DMS153 treated with DMSO at 0.1 percent for 48 hours (cell line): Measurements from ENCODE around the gene ST7.

Source experiments
- DNase-seq: peaks from one replicate; lab custom pipeline; 2025; ENCODE audit not compliant: unreplicated experiment; lab: John Stamatoyannopoulos, UW

Gene ST7

DNA sequence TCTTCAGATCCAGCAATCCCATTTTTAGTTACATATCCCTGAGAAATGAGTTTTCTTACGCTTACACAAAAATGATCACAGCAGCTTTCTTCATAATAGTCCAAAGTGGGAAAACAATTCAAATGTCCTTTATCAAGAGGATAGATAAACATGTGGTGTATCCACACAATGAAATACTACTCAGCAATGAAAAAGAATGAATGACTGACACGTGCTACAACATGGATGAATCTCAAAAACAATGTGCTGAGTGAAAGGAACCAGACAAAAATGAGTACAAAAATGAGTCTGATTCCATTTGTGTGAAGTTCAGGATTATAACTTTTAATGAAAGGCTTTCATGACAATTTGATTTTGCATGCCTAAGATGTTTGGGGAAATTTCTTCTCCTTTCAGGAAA lies 230.4 kb downstream of the ST7 start:
- DNase-seq: no peak

DNA sequence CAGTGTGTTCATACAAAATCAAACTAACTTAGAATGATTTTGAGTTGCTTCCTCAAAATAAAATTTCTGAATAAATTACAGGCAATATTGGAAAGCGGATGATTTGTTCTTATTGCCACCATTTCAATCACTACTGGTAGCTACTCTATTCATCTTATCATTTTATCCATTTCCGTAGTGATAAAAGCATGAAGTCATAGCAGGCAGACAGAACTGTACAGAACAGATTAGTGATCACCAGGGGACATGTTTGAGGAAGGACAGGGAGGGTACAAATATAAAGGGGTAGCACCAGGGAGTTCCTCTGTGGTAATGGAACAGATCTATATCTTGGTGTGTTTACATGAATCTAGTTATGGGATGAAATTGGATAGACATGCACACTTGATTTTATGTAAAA lies 231.1 kb downstream of the ST7 start:
- no peak for DNase-seq

DNA sequence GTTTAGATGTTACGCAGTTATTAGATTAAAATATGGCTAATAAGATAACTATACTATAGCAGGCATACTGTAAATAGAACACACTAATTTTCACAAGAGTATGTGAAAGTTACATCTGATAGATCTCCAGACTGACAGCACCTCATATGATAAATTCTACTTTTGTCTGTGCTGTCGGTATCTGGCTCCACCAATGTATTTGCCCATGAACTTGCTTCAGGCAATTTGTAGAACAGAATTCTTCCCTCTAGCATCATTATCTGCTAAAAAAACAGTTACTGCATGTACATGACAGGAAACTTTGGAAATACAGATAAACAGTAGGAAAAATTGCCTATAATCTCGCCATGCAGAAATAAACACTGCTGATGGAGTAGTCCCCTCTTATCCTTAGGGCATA lies 231.8 kb downstream of the ST7 start:
- DNase-seq: no peak

DNA sequence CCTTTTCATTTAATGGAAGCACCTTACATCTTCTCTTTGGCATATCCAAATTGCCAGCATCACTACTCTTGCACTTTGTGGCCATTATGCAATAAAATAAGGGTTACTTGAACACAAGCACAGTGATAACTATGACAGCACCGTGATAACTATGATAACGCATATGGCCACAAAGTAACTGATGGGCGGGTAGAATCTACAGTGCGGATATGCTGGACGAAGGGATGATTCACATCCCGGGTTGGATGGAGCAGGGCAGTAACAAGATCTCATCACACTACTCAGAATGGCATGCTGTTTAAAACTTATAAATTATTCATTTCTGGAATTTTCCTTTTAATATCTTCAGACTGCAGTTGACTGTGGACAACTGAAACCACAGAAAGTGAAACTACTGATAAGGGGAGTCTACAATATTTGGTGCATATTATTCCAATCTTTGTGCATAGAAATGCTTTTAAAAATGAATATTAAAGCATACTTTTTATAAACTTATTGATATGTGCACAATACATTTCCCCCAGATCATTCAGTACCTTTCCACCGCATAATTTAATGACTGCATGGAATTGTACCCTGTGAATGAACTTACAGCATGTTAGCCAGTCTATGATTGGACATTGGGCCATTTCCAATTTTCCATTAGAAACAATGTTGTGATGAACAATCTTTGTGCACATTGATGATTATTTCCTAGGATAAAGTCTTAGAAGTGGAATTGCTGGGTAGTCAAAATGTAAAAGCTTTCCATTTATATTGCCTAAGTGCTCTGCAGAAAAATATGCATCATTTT lies 233.1 kb downstream of the ST7 start:
- no peak for DNase-seq

DNA sequence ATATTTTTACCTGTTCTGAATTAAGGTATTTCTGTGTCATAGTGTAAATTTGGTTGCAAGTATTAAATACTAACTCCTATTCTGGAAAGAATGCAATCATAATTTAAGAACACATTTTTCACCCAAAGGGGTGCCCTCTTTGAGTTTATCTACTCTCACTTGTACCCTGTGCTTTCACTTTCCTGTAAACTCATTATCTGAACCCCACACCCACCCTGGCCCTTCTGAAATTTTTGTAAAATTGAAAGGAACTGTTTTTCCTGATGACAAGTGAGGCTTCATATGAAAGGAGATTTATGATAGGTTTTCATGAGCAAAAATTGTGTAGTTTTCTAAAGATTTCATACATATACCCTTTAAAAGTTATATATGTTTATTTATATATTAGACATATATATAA lies 235.1 kb downstream of the ST7 start:
- DNase-seq: no peak

DNA sequence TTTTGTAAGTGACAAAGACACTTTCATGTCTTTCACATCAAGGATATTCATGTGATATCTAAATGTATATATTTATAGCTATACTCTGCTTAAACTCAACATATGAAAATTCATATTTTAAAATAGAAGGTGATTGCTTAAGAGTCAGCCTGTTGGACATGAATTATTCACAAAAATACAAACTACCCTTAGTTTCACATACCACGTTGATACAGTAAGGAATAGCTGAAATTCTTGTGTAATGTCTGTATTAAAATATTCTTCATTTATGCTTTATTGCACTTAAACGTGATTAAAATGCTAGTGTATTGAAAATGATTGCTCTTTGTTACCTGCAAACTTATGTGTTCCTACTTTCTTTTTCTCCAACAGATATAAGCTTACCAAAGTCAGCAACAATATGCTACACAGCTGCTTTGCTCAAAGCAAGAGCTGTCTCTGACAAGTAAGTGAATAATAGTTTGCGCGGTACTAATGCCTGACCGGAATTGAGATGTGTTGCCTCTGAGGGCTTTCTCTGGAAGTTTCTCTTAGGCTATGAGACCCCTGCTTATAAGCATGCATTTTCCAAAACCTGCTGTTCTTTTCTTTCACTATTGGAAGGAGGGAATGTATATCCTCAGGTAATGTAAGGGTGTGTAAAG lies 235.8 kb downstream of the ST7 start:
- DNase-seq: no peak

DNA sequence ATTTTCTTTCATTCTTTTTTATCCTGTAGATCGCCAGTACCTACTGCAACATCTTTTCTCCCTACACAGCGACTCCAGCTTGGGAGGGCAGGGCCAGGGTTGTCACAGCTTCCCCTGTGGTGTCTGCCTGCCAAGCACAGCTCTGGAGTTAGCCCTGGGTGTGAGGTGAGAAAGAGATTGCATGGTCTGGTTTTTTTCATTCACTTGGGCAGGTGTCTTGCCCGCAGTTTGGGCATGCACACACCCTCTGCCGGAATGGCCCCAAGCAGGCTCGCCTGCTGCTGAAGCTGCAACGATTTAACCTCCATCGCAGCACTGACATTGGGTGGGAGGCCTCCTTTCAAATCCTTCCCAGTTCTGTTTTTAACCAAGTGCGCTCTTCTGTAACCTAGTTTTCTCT lies 236.8 kb downstream of the ST7 start:
- no peak for DNase-seq

DNA sequence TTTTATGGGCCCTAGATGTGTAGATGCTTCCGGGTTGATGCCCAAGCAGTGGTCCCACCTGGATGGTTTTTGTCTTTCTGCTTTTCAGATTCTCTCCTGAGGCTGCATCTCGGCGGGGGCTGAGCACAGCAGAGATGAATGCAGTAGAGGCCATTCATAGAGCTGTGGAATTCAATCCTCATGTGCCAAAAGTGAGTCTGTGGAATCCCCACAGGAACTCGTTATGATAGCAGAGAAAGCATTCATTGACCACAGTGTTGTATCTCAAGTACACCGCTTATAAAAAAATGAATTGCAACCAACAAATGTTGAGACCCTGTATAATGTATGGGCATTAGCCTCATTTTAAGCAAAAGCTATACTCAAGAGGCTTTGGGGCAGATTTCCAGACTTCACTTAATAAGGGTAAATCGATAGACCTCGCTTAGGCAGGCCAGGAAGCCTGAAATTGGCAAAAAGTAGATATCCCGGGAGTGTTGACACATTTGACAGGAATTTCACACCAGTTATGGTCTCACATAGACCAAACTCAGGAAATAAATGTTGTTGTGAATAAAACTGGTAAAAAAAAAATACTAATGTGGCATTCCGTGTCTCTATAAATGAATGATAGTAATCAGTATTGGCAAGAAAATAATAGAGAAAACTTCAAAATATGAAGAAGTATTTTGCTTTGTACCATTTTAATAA lies 237.6 kb downstream of the ST7 start:
- DNase-seq: no peak

DNA sequence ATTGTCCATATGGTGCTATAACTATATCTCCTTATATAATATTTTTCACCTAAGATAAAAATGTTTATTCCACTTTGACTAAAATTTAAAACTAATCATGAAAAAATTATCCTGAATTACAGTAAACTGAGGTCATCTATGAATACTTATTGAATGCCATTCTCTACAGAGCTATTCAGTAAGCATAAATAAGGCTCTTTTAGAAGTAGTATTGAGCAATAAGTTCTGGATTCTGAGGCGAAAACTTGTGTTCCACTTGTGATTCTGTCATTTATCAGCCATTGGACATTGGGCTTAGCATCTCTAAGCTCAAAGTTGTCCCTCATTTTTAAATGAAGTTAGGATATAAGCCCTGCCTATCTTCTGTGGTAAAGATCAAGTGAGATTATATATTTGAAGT lies 238.8 kb downstream of the ST7 start:
- no peak for DNase-seq

DNA sequence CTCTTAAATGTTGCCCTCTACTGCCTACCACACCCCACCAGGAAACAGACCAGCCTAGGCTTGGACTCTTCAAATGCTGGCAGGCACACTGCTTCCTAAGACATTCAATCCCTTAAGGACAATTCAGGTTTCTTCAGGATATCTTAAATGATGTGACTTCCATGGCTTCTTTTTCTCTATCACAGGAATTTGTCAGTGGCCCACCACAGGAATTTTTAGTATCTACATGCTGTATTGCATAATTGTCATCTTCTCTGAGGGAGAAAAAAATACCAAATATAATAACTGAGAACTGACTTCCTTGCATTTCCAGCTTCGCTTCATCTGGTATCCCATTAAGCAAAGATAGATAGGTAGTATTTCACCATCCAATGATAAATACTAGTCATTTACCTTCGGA lies 240.3 kb downstream of the ST7 start:
- DNase-seq: no peak

DNA sequence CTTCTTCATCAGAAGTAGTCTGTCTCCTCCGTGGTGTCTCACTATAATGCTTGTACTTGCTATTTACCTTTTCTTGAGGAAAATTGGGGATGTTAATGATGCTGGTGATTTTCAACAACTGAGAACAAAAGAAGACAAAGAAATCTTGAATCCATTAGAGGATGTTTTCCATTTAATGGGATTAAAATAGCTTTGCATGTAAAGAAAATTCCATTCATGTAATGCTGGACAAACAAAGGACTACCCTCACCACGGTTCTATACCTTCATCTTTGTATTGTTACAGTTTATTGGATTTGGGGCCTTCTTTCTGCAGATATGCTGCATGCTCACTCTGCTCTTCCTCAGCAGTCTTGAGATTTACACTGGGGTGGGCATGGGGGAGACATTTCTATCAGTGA lies 241.1 kb downstream of the ST7 start:
- DNase-seq: no peak

DNA sequence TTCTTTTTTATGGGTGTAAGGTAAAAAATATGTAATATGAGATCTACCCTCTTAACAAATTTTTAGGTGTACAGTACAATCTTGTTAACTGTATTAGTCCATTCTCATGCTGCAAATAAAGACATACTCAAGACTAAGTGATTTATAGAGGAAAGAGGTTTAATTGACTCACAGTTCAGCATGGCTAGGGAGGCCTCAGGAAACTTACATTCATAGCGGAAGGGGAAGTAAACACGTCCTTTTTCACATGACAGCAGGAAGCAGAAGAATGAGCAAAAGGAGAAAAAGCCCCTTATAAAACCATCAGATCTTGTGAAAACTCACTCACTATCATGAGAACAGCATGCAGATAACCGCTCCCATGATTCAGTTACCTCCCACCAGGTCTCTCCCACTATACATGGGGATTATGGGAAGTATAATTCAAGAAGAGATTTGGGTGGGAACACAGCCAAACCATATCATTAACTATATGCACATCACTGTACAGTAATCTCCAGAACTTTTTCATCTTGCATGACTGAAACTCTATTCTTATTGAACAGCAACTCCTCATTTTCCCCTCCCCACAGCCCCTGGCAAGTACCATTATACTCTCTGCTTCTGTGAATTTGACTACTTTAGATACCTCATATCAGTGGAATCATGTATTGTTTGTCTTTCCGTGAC lies 242.2 kb downstream of the ST7 start:
- no peak for DNase-seq

DNA sequence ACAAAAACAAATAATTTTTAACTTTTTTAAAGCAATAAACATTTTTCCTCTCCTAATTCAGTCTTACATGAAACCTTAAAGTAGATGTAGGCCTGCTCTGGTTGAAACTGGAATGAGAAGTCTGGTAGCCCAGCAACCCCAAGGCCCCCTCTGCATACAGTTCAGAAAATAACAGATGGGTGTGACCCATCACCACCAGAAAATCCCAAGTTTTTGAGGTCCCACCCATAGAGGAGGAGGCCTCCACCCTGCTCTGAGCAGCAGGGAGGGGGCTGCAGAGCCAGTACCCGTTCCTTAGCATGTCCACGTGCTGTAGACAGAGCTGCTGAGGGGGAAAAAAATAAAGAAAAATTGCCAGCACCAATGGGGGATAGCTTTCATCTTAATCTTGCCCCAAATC lies 246.8 kb downstream of the ST7 start:
- no peak for DNase-seq

DNA sequence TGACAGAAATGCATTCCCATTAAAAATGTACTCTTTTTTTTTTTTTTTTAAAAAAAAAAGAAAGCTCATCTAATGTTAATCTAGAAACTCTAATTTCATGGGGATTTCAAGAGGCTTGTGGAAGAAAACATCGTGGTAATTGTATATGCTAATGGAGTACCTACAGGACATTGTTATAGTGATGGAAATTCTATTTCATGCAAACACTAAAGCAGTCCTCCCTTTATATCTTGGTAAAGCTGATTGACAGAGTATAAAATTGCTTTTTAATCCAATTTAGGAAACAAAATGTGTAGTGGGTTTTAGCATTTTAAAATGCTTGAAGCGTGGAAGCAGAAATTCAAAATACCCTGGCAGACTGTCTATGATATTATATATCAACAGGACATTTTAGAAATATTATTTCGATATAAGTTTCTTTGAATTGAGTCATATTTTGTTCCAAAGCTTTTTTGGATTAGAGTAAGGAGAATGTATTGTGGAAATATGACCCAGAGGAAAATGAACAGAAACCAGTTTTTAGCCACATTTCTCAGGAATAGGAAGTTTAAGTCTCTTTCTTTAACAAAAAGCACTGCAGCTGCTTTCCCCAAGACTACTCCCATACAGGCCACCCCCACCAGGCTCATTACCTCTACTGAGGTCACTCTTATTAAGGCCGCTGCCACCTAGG lies 247.6 kb downstream of the ST7 start:
- DNase-seq: no peak

DNA sequence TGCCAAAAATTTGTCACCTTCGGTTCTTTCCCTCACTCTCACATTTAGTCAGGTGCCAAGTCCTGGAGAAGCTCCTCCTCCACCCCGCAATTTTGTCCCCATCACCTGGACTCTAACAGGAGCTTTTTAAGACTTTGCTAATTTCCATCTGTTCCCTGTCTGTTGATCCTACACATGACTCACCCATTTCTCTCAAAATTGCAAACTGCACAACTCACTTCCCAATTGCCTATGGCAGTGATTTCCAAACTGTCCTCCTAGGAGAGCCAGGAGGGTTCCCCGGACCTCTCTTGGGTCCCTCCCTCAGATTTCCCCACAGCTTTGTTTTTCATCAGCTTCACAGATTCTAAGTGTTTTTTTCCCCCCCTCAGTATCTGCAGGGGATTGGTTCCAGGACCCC lies 249.2 kb downstream of the ST7 start:
- DNase-seq: no peak

DNA sequence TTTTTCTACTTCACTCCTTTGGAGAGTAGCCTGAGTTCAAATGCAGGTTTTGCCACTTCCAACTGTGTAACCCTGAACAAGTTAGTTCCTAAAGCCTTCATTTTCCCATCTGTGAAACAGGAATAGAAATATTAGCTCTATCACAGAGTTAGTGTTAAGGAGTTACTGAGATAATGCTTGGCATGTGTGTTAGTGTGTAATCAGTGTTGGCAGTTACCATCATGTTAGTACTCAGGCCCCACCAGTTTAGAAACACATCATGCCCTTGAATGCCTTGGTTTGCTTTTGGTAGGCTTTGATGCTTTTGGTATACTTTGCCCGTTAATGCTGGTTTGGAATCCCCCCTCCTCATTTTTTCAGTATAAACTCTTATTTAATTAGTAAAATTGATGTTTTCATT lies 249.9 kb downstream of the ST7 start:
- DNase-seq: no peak

DNA sequence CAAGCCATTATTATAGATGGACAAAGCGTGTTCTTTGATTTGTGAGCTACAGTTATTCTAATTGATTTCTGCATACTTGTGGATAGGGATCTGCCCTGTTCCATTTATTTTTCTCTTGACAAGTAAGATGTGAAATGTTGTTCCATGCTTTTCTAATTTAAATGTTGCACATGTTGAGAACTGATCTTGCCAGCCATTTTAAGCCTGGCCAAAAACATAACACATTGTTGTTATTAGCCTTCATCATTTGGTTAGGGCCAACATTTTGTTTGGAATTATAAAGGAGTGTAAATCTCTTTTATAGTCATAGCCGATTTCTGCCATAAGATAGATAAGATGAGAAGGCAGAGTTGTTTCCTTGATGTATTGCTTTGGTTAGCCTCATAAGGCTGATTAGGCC lies 252.6 kb downstream of the ST7 start:
- no peak for DNase-seq

DNA sequence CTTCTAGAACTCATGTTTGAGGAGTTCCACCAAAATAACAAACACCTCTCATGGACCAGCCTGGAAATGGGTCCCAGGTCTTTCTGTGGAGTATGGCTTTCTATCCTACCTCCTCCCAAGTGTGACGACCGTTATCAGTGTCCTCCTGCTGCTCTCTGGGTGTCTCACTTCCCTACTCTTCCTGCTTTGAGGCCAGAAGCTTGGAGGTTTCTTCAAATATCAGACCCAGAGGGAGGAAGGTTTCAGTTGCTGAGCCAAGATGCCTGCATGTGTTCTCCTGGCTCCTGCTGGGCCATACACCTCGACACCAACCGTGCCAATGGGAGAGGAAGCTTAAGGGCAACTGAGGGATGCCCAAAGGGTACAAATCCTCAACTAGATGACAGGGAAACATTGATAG lies 255.0 kb downstream of the ST7 start:
- DNase-seq: no peak

DNA sequence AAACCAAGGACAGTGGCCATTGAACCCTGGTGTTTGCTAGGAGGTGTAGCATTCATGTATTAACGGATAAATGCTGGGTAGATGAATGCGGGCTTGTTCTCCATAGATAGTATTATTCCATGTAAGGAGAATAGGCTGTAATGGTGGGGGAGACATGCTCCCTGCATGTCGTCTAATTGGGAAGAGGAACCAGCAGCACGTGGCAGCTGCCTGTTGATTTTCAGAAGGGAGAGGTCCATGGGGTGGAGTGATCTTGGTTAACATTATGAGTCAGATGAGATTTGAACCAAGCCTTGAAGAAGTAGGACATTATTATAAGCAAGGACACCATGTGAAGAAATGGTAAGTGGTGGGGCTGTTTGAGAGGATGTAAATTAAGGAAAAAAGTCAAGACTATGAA lies 257.1 kb downstream of the ST7 start:
- no peak for DNase-seq

DNA sequence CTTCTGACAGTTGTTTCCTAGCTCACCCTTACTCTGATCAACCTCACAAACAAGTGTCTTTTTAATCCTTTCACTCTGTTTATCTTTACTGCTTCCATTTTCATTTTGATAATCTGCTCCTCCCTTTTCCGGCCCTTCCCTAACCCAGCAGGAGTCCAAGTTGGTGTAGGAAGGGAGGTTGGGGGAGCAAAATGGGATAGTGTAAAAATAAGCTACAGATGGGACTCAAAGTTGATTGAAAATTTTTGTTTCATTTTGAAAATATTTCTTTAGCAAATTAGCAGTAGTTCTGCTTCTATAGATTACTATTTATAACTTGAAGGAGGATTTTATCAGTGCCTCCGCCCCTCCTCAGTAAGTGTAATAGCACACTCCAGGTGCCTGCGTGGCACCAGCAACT lies 257.6 kb downstream of the ST7 start:
- no peak for DNase-seq

DNA sequence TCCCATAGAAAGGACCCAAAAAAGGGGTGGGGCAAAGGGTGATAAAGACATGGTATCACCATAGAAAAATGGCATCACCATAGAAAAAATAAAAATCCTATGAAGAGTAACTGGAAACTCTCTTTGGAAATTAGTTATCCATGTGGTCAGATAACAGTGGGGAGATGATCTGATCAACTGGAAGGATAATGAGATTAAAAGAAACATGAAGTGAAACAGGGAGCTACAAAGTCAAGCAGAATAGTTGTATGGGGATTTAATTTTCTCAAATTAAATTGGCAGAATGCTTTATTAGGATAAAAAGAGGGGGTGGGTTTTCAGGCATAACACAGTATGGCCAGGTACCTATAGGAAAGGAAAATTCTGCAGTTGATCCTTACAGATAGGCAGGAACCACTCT lies 258.3 kb downstream of the ST7 start:
- no peak for DNase-seq
